D721Med (cell line): Measurements from ENCODE around the gene CRYBG2.

Experiments
- DNase-seq: peaks from one replicate; pipeline ENCODE4 v3.0.0; 2011; ENCODE audit warnings: low spot score; ENCODE audit not compliant: insufficient read length
- FAIRE-seq: peaks from 2 replicates; lab custom pipeline; 2011; peaks lifted over from hg19 to GRCh38; lab: Jason Lieb, UNC
- CTCF ChIP-seq: IDR thresholded peaks from 2 replicates; pipeline ENCODE4 v1.5.1; 2012; ENCODE audit warnings: mild to moderate bottlenecking, control low read depth; ENCODE audit not compliant: insufficient read depth; ENCODE audit errors: missing control alignments

The CRYBG2 gene

GRCh38 chr1:26349188-26349876, 4.6 kb downstream of the CRYBG2 start:
- no peak for TF ChIP-seq CTCF
- no peak for FAIRE-seq
- DNase-seq, result no peak

GRCh38 chr1:26346274-26347033, 7.5 kb downstream of the CRYBG2 start:
- DNase-seq (no peak), FAIRE-seq (no peak)
- TF ChIP-seq CTCF, result no peak

GRCh38 chr1:26345718-26346117, 8.2 kb downstream of the CRYBG2 start:
- no peak for FAIRE-seq
- no peak for DNase-seq
- TF ChIP-seq CTCF, result no peak

- DNase-seq (no peak), FAIRE-seq (no peak)
- no peak for TF ChIP-seq CTCF
Observed at GRCh38 chr1:26344147-26344920, 9.6 kb downstream of the CRYBG2 start.

GRCh38 chr1:26340047-26340481, 13.9 kb downstream of the CRYBG2 start:
- no peak for TF ChIP-seq CTCF
- FAIRE-seq (no peak), DNase-seq (no peak)

GRCh38 chr1:26338670-26339069, 15.3 kb downstream of the CRYBG2 start:
- no peak for DNase-seq
- no peak for TF ChIP-seq CTCF
- FAIRE-seq, result no peak

GRCh38 chr1:26337625-26338024, 16.3 kb downstream of the CRYBG2 start:
- TF ChIP-seq CTCF, result no peak

More at GRCh38 chr1:26337625-26338024, 16.3 kb downstream of the CRYBG2 start:
- no peak for FAIRE-seq
- DNase-seq, result no peak
